IMR-90 (cell line): Measurements from ENCODE around the gene PPARD. TPM values are rescaled to one million over a fixed set of nuclear protein-coding genes. Genes with fewer than 3 reads are reported as not detected.

Source experiments
- ATAC-seq: fragments of 200-7000 bp; cut with Tn5 transposase; 2 replicates; pipeline ENCODE4 v1.9.1; 2020; ENCODE audit warnings: low read depth, mild to moderate bottlenecking, moderate library complexity
- BruUV-seq: library from RNA; stranded (reverse); fragments of 400-500 nt; replicated peaks from 2 replicates; lab custom pipeline; 2021; lab: Mats Ljungman, UMichigan
- CTCF ChIA-PET: fragments of 300-600 bp; formaldehyde crosslinking; extraction: SDS; loops from one replicate; lab custom pipeline; 2021; ENCODE audit warnings: antibody characterized with exemption; lab: Yijun Ruan, JAX
- POLR2A ChIA-PET: fragments of 300-600 bp; sonication (Branson Sonifier 250); formaldehyde crosslinking; loops from one replicate; lab custom pipeline; 2022; ENCODE audit warnings: antibody characterized with exemption; ENCODE audit not compliant: unreplicated experiment; lab: Charles Lee
- DNase-seq: peaks from one replicate; pipeline ENCODE4 v3.0.0; 2013
- H2AFZ ChIP-seq: replicated peaks from 2 replicates; pipeline ENCODE3; 2013; ENCODE audit warnings: low read length, mild to moderate bottlenecking; ENCODE audit not compliant: poor library complexity
- H2AK5ac ChIP-seq: 2 replicates; pipeline ENCODE4 v1.6.1; 2013; ENCODE audit warnings: low read depth, low read length, inconsistent platforms
- H2AK9ac ChIP-seq: replicated peaks from 2 replicates; pipeline ENCODE3; 2013; ENCODE audit warnings: mild to moderate bottlenecking, low read depth, low read length, moderate library complexity; ENCODE audit not compliant: poor library complexity
- H2BK120ac ChIP-seq: 2 replicates; pipeline ENCODE4 v1.6.1; 2013; ENCODE audit warnings: low read depth, low read length, inconsistent platforms
- H2BK15ac ChIP-seq: 3 replicates; pipeline ENCODE4 v1.6.1; 2013; ENCODE audit warnings: low read depth, low read length, inconsistent platforms
- H2BK20ac ChIP-seq: 2 replicates; pipeline ENCODE4 v1.6.1; 2013; ENCODE audit warnings: low read depth, mild to moderate bottlenecking, inconsistent platforms, low read length, moderate library complexity
- H2BK5ac ChIP-seq: 2 replicates; pipeline ENCODE4 v1.6.1; 2013; ENCODE audit warnings: mild to moderate bottlenecking, low read depth, low read length, inconsistent platforms; ENCODE audit not compliant: poor library complexity, severe bottlenecking
- H3K14ac ChIP-seq: replicated peaks from 2 replicates; pipeline ENCODE4 v1.6.1; 2013; ENCODE audit warnings: low read depth, low read length, inconsistent platforms
- H3K18ac ChIP-seq: 2 replicates; pipeline ENCODE4 v1.6.1; 2013; ENCODE audit warnings: low read depth, low read length, control low read depth
- H3K23ac ChIP-seq: 2 replicates; pipeline ENCODE4 v1.6.1; 2013; ENCODE audit warnings: low read depth, low read length, inconsistent platforms
- H3K27ac ChIP-seq: 2 replicates; pipeline ENCODE4 v1.5.1; 2013; ENCODE audit warnings: mild to moderate bottlenecking, control low read depth, low read length; ENCODE audit not compliant: insufficient read depth
- H3K27me3 ChIP-seq: 2 replicates; pipeline ENCODE4 v1.6.1; 2013; ENCODE audit warnings: low read length; ENCODE audit not compliant: control insufficient read depth, insufficient read depth
- H3K36me3 ChIP-seq: 2 replicates; pipeline ENCODE4 v1.6.1; 2013; ENCODE audit warnings: low read length, mixed read lengths; ENCODE audit not compliant: control insufficient read depth, insufficient read depth
- H3K4ac ChIP-seq: 2 replicates; pipeline ENCODE4 v1.6.1; 2013; ENCODE audit warnings: low read depth, low read length, inconsistent platforms
- H3K4me1 ChIP-seq: 2 replicates; pipeline ENCODE4 v1.6.1; 2013; ENCODE audit warnings: low read length, mixed read lengths; ENCODE audit not compliant: control insufficient read depth, insufficient read depth
- H3K4me2 ChIP-seq: 2 replicates; pipeline ENCODE4 v1.6.1; 2013; ENCODE audit warnings: low read depth, mild to moderate bottlenecking, control low read depth, low read length, moderate library complexity
- H3K4me3 ChIP-seq: 2 replicates; pipeline ENCODE4 v1.5.1; 2013; ENCODE audit warnings: low read depth, mild to moderate bottlenecking, control low read depth, low read length, moderate library complexity; ENCODE audit not compliant: insufficient read depth
- H3K56ac ChIP-seq: 2 replicates; pipeline ENCODE4 v1.6.1; 2013; ENCODE audit warnings: low read length, inconsistent platforms; ENCODE audit not compliant: insufficient read depth; ENCODE audit errors: extremely low read depth
- H3K79me1 ChIP-seq, 2 experiments: 2 replicates each; pipeline ENCODE4 v1.6.1; 2013; ENCODE audit warnings: low read length in 2 of 2, inconsistent platforms in 1 of 2, low read depth in 1 of 2
- H3K9ac ChIP-seq: 2 replicates; pipeline ENCODE4 v1.6.1; 2013; ENCODE audit warnings: low read depth, low read length, control low read depth
- H3K9me1 ChIP-seq: 2 replicates; pipeline ENCODE4 v1.6.1; 2013; ENCODE audit warnings: low read length, inconsistent platforms; ENCODE audit not compliant: insufficient read depth
- H3K9me3 ChIP-seq: 2 replicates; pipeline ENCODE4 v1.6.1; 2013; ENCODE audit warnings: low read length; ENCODE audit not compliant: control insufficient read depth, insufficient read depth
- H4K20me1 ChIP-seq: 2 replicates; pipeline ENCODE4 v1.6.1; 2013; ENCODE audit warnings: low read length, inconsistent platforms; ENCODE audit not compliant: insufficient read depth
- H4K5ac ChIP-seq: 2 replicates; pipeline ENCODE4 v1.6.1; 2013; ENCODE audit warnings: mild to moderate bottlenecking, low read depth, low read length, control low read depth
- H4K8ac ChIP-seq, 2 experiments: 2 replicates each; pipeline ENCODE4 v1.6.1; 2013; ENCODE audit warnings: low read depth in 2 of 2, low read length in 2 of 2, control low read depth in 1 of 2, inconsistent platforms in 1 of 2
- H4K91ac ChIP-seq: 2 replicates; pipeline ENCODE4 v1.6.1; 2013; ENCODE audit warnings: low read depth, low read length, inconsistent platforms; ENCODE audit not compliant: insufficient read depth
- BHLHE40 ChIP-seq: fragments of 150-350 bp; IDR thresholded peaks from 2 replicates; pipeline ENCODE4 v1.6.1; 2016; ENCODE audit warnings: mild to moderate bottlenecking, low read depth, low read length
- CEBPB ChIP-seq: IDR thresholded peaks from 2 replicates; pipeline ENCODE4 v1.6.1; 2012; ENCODE audit warnings: low read depth, low read length, improper control_type of control experiment
- CHD1 ChIP-seq: IDR thresholded peaks from 2 replicates; pipeline ENCODE4 v1.6.1; 2012; ENCODE audit warnings: low read depth, low read length, improper control_type of control experiment
- FOS ChIP-seq: fragments of 150-350 bp; IDR thresholded peaks from 2 replicates; pipeline ENCODE4 v1.6.1; 2016; ENCODE audit warnings: low read depth, low read length
- MAFK ChIP-seq: IDR thresholded peaks from 2 replicates; pipeline ENCODE4 v1.6.1; 2012; ENCODE audit warnings: low read depth, low read length, improper control_type of control experiment
- MAZ ChIP-seq: IDR thresholded peaks from 2 replicates; pipeline ENCODE4 v1.6.1; 2012; ENCODE audit warnings: low read depth, mild to moderate bottlenecking, low read length, improper control_type of control experiment, moderate library complexity, borderline replicate concordance
- MXI1 ChIP-seq: IDR thresholded peaks from 2 replicates; pipeline ENCODE4 v1.6.1; 2012; ENCODE audit warnings: low read depth, mild to moderate bottlenecking, low read length, moderate library complexity, borderline replicate concordance
- NFE2L2 ChIP-seq: fragments of 150-350 bp; IDR thresholded peaks from 2 replicates; pipeline ENCODE4 v1.6.1; 2016; ENCODE audit warnings: low read depth, mild to moderate bottlenecking, low read length
- POLR2A ChIP-seq: IDR thresholded peaks from 2 replicates; pipeline ENCODE4 v1.6.1; 2012; ENCODE audit warnings: mild to moderate bottlenecking, low read depth, low read length
- RAD21 ChIP-seq: IDR thresholded peaks from 2 replicates; pipeline ENCODE4 v1.6.1; 2012; ENCODE audit warnings: low read length, improper control_type of control experiment
- RFX5 ChIP-seq: IDR thresholded peaks from 2 replicates; pipeline ENCODE4 v1.8.0; 2012; ENCODE audit warnings: low read depth, mild to moderate bottlenecking, low read length, moderate library complexity
- SMC3 ChIP-seq: fragments of 150-350 bp; IDR thresholded peaks from 2 replicates; pipeline ENCODE4 v1.6.1; 2016; ENCODE audit warnings: low read depth, mild to moderate bottlenecking, antibody characterized with exemption, low read length, moderate library complexity
- WGBS, 2 experiments: methylation state at CpG; one replicate each; pipeline versions ENCODE4 v1.1.5 to v1.1.7; 2013; ENCODE audit warnings: missing lambda C conversion rate in 2 of 2; ENCODE audit not compliant: insufficient read length in 1 of 2; ENCODE audit errors: extremely low coverage in 2 of 2; 5-methylcytosine and 5-hydroxymethylcytosine counted together
- dilution Hi-C: fragments of 300-500 bp; cut with HindIII; formaldehyde crosslinking; loops from one replicate; pipeline ENCODE4 v1.14.3; 2018; ENCODE audit warnings: low sequenced_read_pairs; ENCODE audit not compliant: unreplicated experiment
- in situ Hi-C: fragments of 300-500 bp; cut with MboI; formaldehyde crosslinking; loops from 3 replicates; pipeline ENCODE4 v1.14.3; 2019; ENCODE audit warnings: low sequenced_read_pairs, inconsistent platforms, mixed read lengths
- intact Hi-C: fragments of 100-400 bp; cut with micrococcal nuclease; formaldehyde crosslinking; loops from 2 replicates; pipeline ENCODE4 v1.10.0; 2022
- polyA plus RNA-seq, 3 experiments: library from polyadenylated mRNA; depleted of rRNA; stranded (reverse); fragments of >200 nt; gene quantifications; 2 replicates each; pipeline ENCODE4 v1.2.3, GENCODE V29; 2012; ENCODE audit warnings: low replicate concordance in 1 of 3
- total RNA-seq: library from RNA; depleted of rRNA; stranded (reverse); fragments of >200 nt; gene quantifications from 2 replicates; pipeline ENCODE4 v1.2.3, GENCODE V29; 2012
- TF ChIP-seq, protein P1 (sequence below): fragments of 150-350 bp; IDR thresholded peaks from 2 replicates; pipeline ENCODE4 v1.6.1; 2016; ENCODE audit warnings: low read depth, mild to moderate bottlenecking, low read length, moderate library complexity, borderline replicate concordance
- TF ChIP-seq, protein P2 (sequence below): fragments of 150-350 bp; IDR thresholded peaks from 2 replicates; pipeline ENCODE4 v1.6.1; 2017; ENCODE audit warnings: mild to moderate bottlenecking, antibody characterized with exemption, low read length, low read depth

Gene PPARD
- total and polyA plus RNA-seq, 2 of the 4 experiments (the other 2 are of a cell fraction) = 10.4 to 69.0 TPM

DNA sequence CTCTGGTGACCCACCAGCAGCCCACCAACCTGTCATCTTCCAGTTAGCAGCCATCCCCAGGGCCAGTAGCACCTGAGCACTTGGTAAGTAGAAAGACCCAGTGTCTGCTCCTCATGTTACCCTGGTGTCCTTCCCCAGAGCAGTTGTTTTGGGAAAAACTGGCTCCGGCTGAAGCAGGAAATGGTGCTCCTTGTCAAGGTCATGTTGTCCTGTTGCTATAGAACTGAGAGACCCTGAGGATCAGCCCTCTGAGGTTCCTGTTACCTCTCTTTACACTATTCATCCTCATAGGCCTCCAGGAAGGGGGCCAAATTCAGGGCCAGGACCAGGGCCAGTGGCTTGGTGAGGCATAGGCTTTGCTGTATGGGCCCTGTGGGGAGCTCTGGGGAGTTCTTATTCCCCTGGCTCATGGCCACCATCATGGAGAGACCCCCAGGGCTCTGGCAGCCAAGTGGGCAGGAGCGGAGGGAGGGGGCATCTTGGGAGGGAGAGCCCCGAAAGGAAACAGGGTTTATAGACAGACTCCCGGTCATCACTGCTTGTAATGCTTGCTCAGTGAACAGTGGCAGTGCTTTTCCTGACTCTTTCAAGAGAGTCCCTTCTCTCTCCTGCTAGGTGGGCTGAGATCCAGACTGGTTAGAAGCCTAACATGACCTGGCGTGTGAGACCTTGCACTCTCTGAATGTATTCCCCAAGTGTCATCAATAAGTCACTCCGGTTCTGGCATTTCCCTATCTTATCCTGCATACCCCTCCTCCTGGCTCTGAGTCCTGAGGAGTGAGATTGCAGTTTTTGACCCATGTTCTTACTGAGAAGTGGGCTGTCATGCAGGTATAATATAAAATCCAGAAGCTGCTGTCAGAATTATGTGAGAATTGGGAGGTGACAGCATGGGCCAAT, 50.7 kb downstream of the PPARD start:
- WGBS, 2 experiments = 83% methylated on average over 1 of the region's 6 CpGs; no CpG with 5 or more reads in 1 of the 2 experiments
- Histone ChIP-seq H2BK5ac (peak overlapping the region; percentile 93), H4K20me1 (peaks cover 14% of the 10 kb centered on the region), H2AFZ (peak overlapping the region; percentile 37), H2BK20ac (peak overlapping the region; percentile 87), H4K8ac (peak overlapping the region; percentile 60 to 95), H3K9me1 (peaks cover 59% of the 10 kb centered on the region), H2AK9ac (peak overlapping the region; percentile 88), H3K4ac (peak overlapping the region; percentile 98), H4K5ac (peak overlapping the region; percentile 9; the same call in 1 of the 2 replicates), H3K9ac (no peak overlapping the region; the same call in 1 of the 2 replicates), H2AK5ac (peak overlapping the region; percentile 99), H3K36me3 (peaks cover 3% of the 10 kb centered on the region), H3K27ac (peak overlapping the region; percentile 90), H3K4me2 (no peak overlapping the region), H3K4me3 (no peak overlapping the region), H2BK120ac (peak overlapping the region; percentile 96), H3K79me1 (peaks cover 45 to 89% of the 10 kb centered on the region in 2 experiments), H3K4me1 (peaks cover 41% of the 10 kb centered on the region), H3K27me3 (no peaks in the 10 kb centered on the region), H4K91ac (peak overlapping the region; percentile 92), H2BK15ac (peak overlapping the region; percentile 94; the same call in 2 of the 3 replicates), H3K56ac (0 out of 2 replicates have a peak overlapping the region, but pooled peaks have one; percentile 10), H3K23ac (peak overlapping the region; percentile 40), H3K9me3 (no peaks in the 10 kb centered on the region), H3K14ac (peak overlapping the region; percentile 95), H3K18ac (peak overlapping the region; percentile 55; the same call in 1 of the 2 replicates)
- in situ Hi-C loops (no loop called here), intact Hi-C loops (no loop called here), dilution Hi-C loops (no loop called here)
- DNase-seq (no peak), ATAC-seq (no peak)
- POLR2A ChIA-PET = no interaction called here
- no TSS peak for BruUV-seq
- CTCF ChIA-PET = interaction anchor here (1.4 kb wide), 1 partner anchor 22 kb away, joined by 5 read pairs; no protein-coding TSS in a partner anchor
- TF ChIP-seq RFX5 (no peak), SMC3 (no peak), CEBPB (no peak), CHD1 (no peak), MXI1 (no peak), MAFK (no peak), BHLHE40 (no peak; the same call in 1 of the 2 replicates), RAD21 (no peak), POLR2A (no peak), NFE2L2 (no peak), MAZ (no peak), FOS (no peak)
- TF ChIP-seq, protein P1, sequence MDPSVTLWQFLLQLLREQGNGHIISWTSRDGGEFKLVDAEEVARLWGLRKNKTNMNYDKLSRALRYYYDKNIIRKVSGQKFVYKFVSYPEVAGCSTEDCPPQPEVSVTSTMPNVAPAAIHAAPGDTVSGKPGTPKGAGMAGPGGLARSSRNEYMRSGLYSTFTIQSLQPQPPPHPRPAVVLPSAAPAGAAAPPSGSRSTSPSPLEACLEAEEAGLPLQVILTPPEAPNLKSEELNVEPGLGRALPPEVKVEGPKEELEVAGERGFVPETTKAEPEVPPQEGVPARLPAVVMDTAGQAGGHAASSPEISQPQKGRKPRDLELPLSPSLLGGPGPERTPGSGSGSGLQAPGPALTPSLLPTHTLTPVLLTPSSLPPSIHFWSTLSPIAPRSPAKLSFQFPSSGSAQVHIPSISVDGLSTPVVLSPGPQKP = no peak
- TF ChIP-seq, protein P2, sequence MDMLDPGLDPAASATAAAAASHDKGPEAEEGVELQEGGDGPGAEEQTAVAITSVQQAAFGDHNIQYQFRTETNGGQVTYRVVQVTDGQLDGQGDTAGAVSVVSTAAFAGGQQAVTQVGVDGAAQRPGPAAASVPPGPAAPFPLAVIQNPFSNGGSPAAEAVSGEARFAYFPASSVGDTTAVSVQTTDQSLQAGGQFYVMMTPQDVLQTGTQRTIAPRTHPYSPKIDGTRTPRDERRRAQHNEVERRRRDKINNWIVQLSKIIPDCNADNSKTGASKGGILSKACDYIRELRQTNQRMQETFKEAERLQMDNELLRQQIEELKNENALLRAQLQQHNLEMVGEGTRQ = no peak
